ENCODE measurements around the gene MRPL52.
"Not testable (repeated sequence)": the region's sequence is repeated elsewhere in the genome, so short reads cannot be mapped to it uniquely, and the experiment has no call there.

Gene MRPL52

GRCh38 chr14:22814941-22815713, 14.6 kb upstream of the MRPL52 start, which contains the start of gene SLC7A7:
SLC7A7 (minus strand) TSS chr14:22815435; CDS start chr14:22813398, 2,037 bp downstream.
- no peaks in the 10 kb centered on the region for H3K4me1 Mint-ChIP-seq
- ATAC-seq (replicated peaks; ENCODE audit: extremely low read depth, poor library complexity, severe bottlenecking) = no peak
- no peaks in the 10 kb centered on the region for H3K36me3 Mint-ChIP-seq (ENCODE audit: insufficient read depth)
- no peak for DNase-seq (ENCODE audit: low spot score in 2 of 2)
- H3K4me3 Mint-ChIP-seq = no peak within 1 kb of the TSS
- H3K9me3 Mint-ChIP-seq = no peaks in the 10 kb centered on the region
- H3K27ac Mint-ChIP-seq (ENCODE audit: low read depth) = no peak within 1 kb of the TSS
- H3K27me3 Mint-ChIP-seq = peaks cover 15% of the 10 kb centered on the region

GRCh38 chr14:22819151-22819988, 10.3 kb upstream of the MRPL52 start:
- no peaks in the 10 kb centered on the region for H3K9me3 Mint-ChIP-seq
- no peaks in the 10 kb centered on the region for H3K4me1 Mint-ChIP-seq
- no peak for ATAC-seq (replicated peaks; ENCODE audit: extremely low read depth, poor library complexity, severe bottlenecking)
- H3K27me3 Mint-ChIP-seq = peaks cover 29% of the 10 kb centered on the region
- H3K27ac Mint-ChIP-seq (ENCODE audit: low read depth) = no peak overlapping the region
- no peak overlapping the region for H3K4me3 Mint-ChIP-seq
- DNase-seq (ENCODE audit: low spot score in 2 of 2) = no peak
- H3K36me3 Mint-ChIP-seq (ENCODE audit: insufficient read depth) = peaks cover 2% of the 10 kb centered on the region

DNA sequence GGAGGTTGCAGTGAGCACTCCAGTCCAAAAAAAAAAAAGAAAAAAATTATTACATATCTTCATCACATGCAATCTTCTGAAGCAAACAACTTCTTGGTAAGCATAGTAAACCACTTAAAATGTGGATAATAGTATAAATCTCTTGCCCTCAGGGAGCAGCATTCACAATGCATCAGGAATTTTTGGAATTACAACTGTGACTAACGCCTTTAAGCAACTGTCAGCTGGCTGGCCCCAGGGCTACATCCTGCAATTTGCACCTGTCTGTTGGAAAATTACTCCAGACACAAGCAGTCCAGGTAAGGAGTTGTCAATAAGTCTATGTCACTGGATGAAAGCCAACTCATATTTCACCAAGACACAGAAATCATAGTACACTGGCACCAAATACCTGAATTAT, 9.0 kb upstream of the MRPL52 start:
- DNase-seq (ENCODE audit: low spot score in 2 of 2) = no peak

GRCh38 chr14:22821193-22822015, 8.3 kb upstream of the MRPL52 start:
- no peak overlapping the region for H3K27ac Mint-ChIP-seq (ENCODE audit: low read depth)

More for the DNA sequence above, 9.0 kb upstream of the MRPL52 start:
- Mint-ChIP-seq H3K4me1 (no peaks in the 10 kb centered on the region), H3K27ac (ENCODE audit: low read depth) (no peak overlapping the region), H3K36me3 (ENCODE audit: insufficient read depth) (peaks cover 2% of the 10 kb centered on the region), H3K9me3 (no peaks in the 10 kb centered on the region), H3K4me3 (no peak overlapping the region), H3K27me3 (peaks cover 34% of the 10 kb centered on the region)
- ATAC-seq (replicated peaks; ENCODE audit: extremely low read depth, poor library complexity, severe bottlenecking) = no peak

DNA sequence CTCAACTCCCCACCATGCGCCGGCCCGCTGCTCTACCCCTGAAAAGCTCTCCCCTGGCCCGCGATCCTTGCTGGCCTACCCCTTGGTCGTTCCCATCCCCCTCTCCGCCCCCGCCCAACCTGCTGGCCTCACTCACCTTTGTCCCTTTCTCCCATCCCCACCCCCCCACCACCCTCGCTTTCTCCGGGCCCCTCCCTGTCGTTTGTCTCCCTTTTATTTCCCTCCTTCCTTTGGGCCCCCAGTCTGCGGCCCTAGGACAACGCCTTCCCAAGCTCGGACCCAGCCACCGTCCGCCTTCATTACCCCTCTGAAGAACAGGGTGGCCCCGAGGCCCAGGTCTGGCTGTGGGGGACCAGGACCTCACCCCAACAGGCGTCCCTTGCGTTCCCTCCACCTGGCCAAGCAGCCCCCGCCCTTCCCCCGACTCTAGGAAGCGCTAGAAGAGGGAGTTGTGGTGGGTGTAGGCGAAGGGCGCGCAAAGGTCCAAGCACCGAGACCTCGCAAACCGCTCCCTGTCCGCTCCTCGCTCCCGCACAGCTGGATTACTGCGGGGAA, 7.6 kb upstream of the MRPL52 start:
- Mint-ChIP-seq H3K36me3 (ENCODE audit: insufficient read depth) (peaks cover 2% of the 10 kb centered on the region), H3K27me3 (peaks cover 39% of the 10 kb centered on the region), H3K9me3 (no peaks in the 10 kb centered on the region), H3K4me1 (no peaks in the 10 kb centered on the region), H3K27ac (ENCODE audit: low read depth) (no peak overlapping the region), H3K4me3 (no peak overlapping the region)
- ATAC-seq (replicated peaks; ENCODE audit: extremely low read depth, poor library complexity, severe bottlenecking) (no peak), DNase-seq (ENCODE audit: low spot score in 2 of 2) (no peak)

More at GRCh38 chr14:22821193-22822015, 8.3 kb upstream of the MRPL52 start:
- Mint-ChIP-seq H3K4me3 (peak overlapping the region; percentile 31), H3K36me3 (ENCODE audit: insufficient read depth) (peaks cover 2% of the 10 kb centered on the region), H3K27me3 (peaks cover 39% of the 10 kb centered on the region), H3K4me1 (no peaks in the 10 kb centered on the region), H3K9me3 (no peaks in the 10 kb centered on the region)
- ATAC-seq (replicated peaks; ENCODE audit: extremely low read depth, poor library complexity, severe bottlenecking) = no peak
- DNase-seq (ENCODE audit: low spot score in 2 of 2) = no peak

- Mint-ChIP-seq H3K9me3 (no peaks in the 10 kb centered on the region), H3K36me3 (ENCODE audit: insufficient read depth) (peaks cover 2% of the 10 kb centered on the region), H3K27me3 (peaks cover 39% of the 10 kb centered on the region), H3K27ac (ENCODE audit: low read depth) (no peak overlapping the region), H3K4me3 (peak overlapping the region; percentile 32), H3K4me1 (no peaks in the 10 kb centered on the region)
- ATAC-seq (replicated peaks; ENCODE audit: extremely low read depth, poor library complexity, severe bottlenecking) (peak; percentile 90), DNase-seq (ENCODE audit: low spot score in 2 of 2) (peak; percentile 38 to 53)
Measured at GRCh38 chr14:22822571-22823098, 7.1 kb upstream of the MRPL52 start.

DNA sequence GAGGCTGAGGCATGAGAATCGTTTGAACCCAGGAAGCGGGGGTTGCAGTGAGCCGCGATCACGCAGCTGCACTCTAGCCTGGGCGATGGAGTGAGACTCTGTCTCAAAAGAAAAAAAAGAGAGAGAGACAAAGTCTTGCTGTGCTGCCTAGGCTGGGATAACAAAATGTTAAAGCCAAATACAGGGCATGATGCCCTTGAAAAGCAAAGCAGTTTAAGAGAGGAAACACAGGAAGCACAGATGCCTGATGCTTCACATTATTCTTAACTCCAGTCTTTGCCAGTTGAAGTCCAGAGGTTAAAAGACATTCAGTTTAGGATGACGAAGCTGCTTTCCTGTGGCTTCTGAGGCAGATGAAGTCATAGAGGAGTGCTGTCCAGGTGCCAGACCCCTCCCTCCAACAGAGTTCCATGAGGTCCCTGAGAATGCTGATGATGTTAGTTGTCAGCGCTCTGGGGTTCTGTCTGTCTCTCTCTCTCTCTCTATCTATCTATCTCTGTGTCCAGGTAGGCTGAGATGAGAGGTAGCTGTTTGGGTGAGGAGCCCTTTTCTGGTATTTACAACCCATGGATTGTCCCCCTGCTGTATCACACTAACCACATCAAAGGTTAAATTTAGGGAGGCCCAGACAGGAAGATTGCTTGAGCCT, 4.9 kb upstream of the MRPL52 start:
- Mint-ChIP-seq H3K4me1 (peaks cover 6% of the 10 kb centered on the region), H3K27me3 (peaks cover 27% of the 10 kb centered on the region), H3K36me3 (ENCODE audit: insufficient read depth) (peaks cover 5% of the 10 kb centered on the region), H3K4me3 (no peak overlapping the region), H3K27ac (ENCODE audit: low read depth) (no peak overlapping the region), H3K9me3 (no peaks in the 10 kb centered on the region)
- ATAC-seq (replicated peaks; ENCODE audit: extremely low read depth, poor library complexity, severe bottlenecking) = no peak
- no peak for DNase-seq (ENCODE audit: low spot score in 2 of 2)

- not testable (repeated sequence) for DNase-seq (ENCODE audit: low spot score in 2 of 2); ATAC-seq (replicated peaks; ENCODE audit: extremely low read depth, poor library complexity, severe bottlenecking); H3K9me3 Mint-ChIP-seq
- Mint-ChIP-seq H3K36me3 (ENCODE audit: insufficient read depth) (peaks cover 17% of the 10 kb centered on the region), H3K27me3 (peaks cover 10% of the 10 kb centered on the region), H3K27ac (ENCODE audit: low read depth) (peak overlapping the region; percentile 93), H3K4me1 (peaks cover 28% of the 10 kb centered on the region), H3K4me3 (peak overlapping the region; percentile 93)
Measured at GRCh38 chr14:22829076-22829660, 519 bp upstream of the MRPL52 start.

DNA sequence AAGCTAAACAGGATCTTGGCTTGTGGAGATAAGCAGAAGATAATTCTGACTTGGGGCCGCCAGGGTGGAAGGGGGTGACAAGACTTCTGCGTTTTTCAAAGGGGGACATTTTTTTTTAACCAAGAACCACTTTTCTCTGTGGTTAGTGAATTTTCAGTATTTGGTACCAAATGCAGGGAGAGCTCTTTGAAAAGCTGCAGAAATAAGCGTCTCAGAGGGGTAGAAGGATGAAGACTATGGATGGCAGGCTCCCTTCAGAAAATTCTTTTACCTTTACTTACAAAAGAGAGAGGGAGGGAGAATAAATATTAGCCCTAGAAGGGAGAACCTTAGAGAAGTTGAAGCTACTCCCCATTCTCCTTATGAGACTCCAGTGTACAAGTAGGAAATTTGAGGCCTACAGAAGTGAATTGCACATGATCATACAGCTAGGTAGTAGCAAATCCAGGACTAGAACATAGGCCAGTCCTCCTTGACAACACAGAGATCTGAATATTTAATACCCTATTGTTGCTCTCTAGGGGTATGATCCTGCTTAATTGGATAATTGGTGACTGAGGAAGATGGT, 840 bp downstream of the MRPL52 start:
- Mint-ChIP-seq H3K9me3 (no peaks in the 10 kb centered on the region), H3K27me3 (peaks cover 7% of the 10 kb centered on the region), H3K4me3 (peak overlapping the region; percentile 93), H3K4me1 (peaks cover 28% of the 10 kb centered on the region), H3K36me3 (ENCODE audit: insufficient read depth) (peaks cover 21% of the 10 kb centered on the region), H3K27ac (ENCODE audit: low read depth) (peak overlapping the region; percentile 93)
- DNase-seq (ENCODE audit: low spot score in 2 of 2) (no peak), ATAC-seq (replicated peaks; ENCODE audit: extremely low read depth, poor library complexity, severe bottlenecking) (peak; percentile 25)

- peak overlapping the region; percentile 11 for H3K27ac Mint-ChIP-seq (ENCODE audit: low read depth)
- H3K27me3 Mint-ChIP-seq = peaks cover 20% of the 10 kb centered on the region
- peaks cover 23% of the 10 kb centered on the region for H3K36me3 Mint-ChIP-seq (ENCODE audit: insufficient read depth)
- ATAC-seq (replicated peaks; ENCODE audit: extremely low read depth, poor library complexity, severe bottlenecking) (no peak), DNase-seq (ENCODE audit: low spot score in 2 of 2) (no peak)
- H3K4me3 Mint-ChIP-seq = peak overlapping the region; percentile 44
- peaks cover 21% of the 10 kb centered on the region for H3K4me1 Mint-ChIP-seq
- H3K9me3 Mint-ChIP-seq = no peaks in the 10 kb centered on the region
Measured at GRCh38 chr14:22835505-22835904, 5.8 kb downstream of the MRPL52 start.

All from central memory CD8-positive, alpha-beta T cell (primary cell).